HEK293 (cell line): Measurements from ENCODE around the gene ABHD15.

Source experiments
- GLIS1 ChIP-seq: fragments of 450-650 bp; formaldehyde crosslinking; IDR thresholded peaks from 2 replicates; pipeline ENCODE4 v1.5.1; 2016; ENCODE audit warnings: missing biosample characterization, missing genetic modification characterization
- GLIS2 ChIP-seq: fragments of 450-650 bp; formaldehyde crosslinking; IDR thresholded peaks from 2 replicates; pipeline ENCODE4 v1.5.1; 2016; ENCODE audit warnings: missing biosample characterization, missing genetic modification characterization
- HOXC10 ChIP-seq: sonication (generic); formaldehyde crosslinking; IDR thresholded peaks from 2 replicates; pipeline ENCODE4 v1.8.1; 2023; ENCODE audit warnings: mild to moderate bottlenecking, missing genetic modification reagents
- IKZF3 ChIP-seq: fragments of 450-650 bp; IDR thresholded peaks from 2 replicates; pipeline ENCODE4 v1.5.0; 2018; ENCODE audit warnings: missing biosample characterization, mild to moderate bottlenecking, missing genetic modification characterization, moderate library complexity
- INSM2 ChIP-seq: fragments of 450-650 bp; formaldehyde crosslinking; IDR thresholded peaks from 2 replicates; pipeline ENCODE4 v1.5.1; 2016; ENCODE audit warnings: missing biosample characterization, missing genetic modification characterization
- SALL2 ChIP-seq: fragments of 450-650 bp; formaldehyde crosslinking; IDR thresholded peaks from 2 replicates; pipeline ENCODE4 v1.5.0; 2017; ENCODE audit warnings: missing biosample characterization, mild to moderate bottlenecking, missing genetic modification characterization, borderline replicate concordance
- SP2 ChIP-seq: fragments of 450-650 bp; formaldehyde crosslinking; IDR thresholded peaks from 2 replicates; pipeline ENCODE4 v1.5.1; 2016; ENCODE audit warnings: missing biosample characterization, missing genetic modification characterization
- ZBTB11 ChIP-seq: fragments of 450-650 bp; formaldehyde crosslinking; conservative IDR thresholded peaks from 2 replicates; pipeline ENCODE4 v1.5.1; 2016; ENCODE audit warnings: low read depth, missing biosample characterization, missing genetic modification characterization
- ZBTB8A ChIP-seq: fragments of 450-650 bp; formaldehyde crosslinking; IDR thresholded peaks from 2 replicates; pipeline ENCODE4 v1.5.1; 2016; ENCODE audit warnings: missing biosample characterization, missing genetic modification characterization
- ZNF10 ChIP-seq: fragments of 450-650 bp; formaldehyde crosslinking; IDR thresholded peaks from 2 replicates; pipeline ENCODE4 v1.5.1; 2017; ENCODE audit warnings: missing biosample characterization, missing genetic modification characterization
- ZNF132 ChIP-seq: fragments of 450-650 bp; formaldehyde crosslinking; IDR thresholded peaks from 2 replicates; pipeline ENCODE4 v1.5.1; 2017; ENCODE audit warnings: missing biosample characterization, missing genetic modification characterization, borderline replicate concordance
- ZNF140 ChIP-seq: fragments of 450-650 bp; formaldehyde crosslinking; IDR thresholded peaks from 2 replicates; pipeline ENCODE4 v1.5.1; 2016; ENCODE audit warnings: missing biosample characterization, missing genetic modification characterization
- ZNF148 ChIP-seq: fragments of 450-650 bp; formaldehyde crosslinking; IDR thresholded peaks from 2 replicates; pipeline ENCODE4 v1.5.0; 2017; ENCODE audit warnings: missing biosample characterization, missing genetic modification characterization, borderline replicate concordance
- ZNF16 ChIP-seq: fragments of 450-650 bp; formaldehyde crosslinking; IDR thresholded peaks from 2 replicates; pipeline ENCODE4 v1.5.1; 2016; ENCODE audit warnings: low read depth, missing biosample characterization, missing genetic modification characterization
- ZNF174 ChIP-seq: fragments of 450-650 bp; formaldehyde crosslinking; IDR thresholded peaks from 2 replicates; pipeline ENCODE4 v1.5.0; 2017; ENCODE audit warnings: missing biosample characterization, mild to moderate bottlenecking, missing genetic modification characterization
- ZNF19 ChIP-seq: fragments of 450-650 bp; formaldehyde crosslinking; IDR thresholded peaks from 2 replicates; pipeline ENCODE4; 2016; ENCODE audit warnings: missing biosample characterization, missing genetic modification characterization, low read depth
- ZNF221 ChIP-seq: fragments of 450-650 bp; formaldehyde crosslinking; IDR thresholded peaks from 2 replicates; pipeline ENCODE4 v1.5.1; 2017; ENCODE audit warnings: missing biosample characterization, missing genetic modification characterization, borderline replicate concordance
- ZNF24 ChIP-seq: fragments of 450-650 bp; formaldehyde crosslinking; IDR thresholded peaks from 2 replicates; pipeline ENCODE4 v1.5.1; 2016; ENCODE audit warnings: missing biosample characterization, missing genetic modification characterization
- ZNF394 ChIP-seq: fragments of 450-650 bp; formaldehyde crosslinking; IDR thresholded peaks from 2 replicates; pipeline ENCODE4 v1.5.1; 2016; ENCODE audit warnings: missing biosample characterization, missing genetic modification characterization, mild to moderate bottlenecking, moderate library complexity, borderline replicate concordance
- ZNF473 ChIP-seq: fragments of 450-650 bp; formaldehyde crosslinking; IDR thresholded peaks from 2 replicates; pipeline ENCODE4 v1.5.1; 2017; ENCODE audit warnings: missing biosample characterization, missing genetic modification characterization
- ZNF514 ChIP-seq: fragments of 450-650 bp; formaldehyde crosslinking; IDR thresholded peaks from 2 replicates; pipeline ENCODE4 v1.5.1; 2016; ENCODE audit warnings: missing biosample characterization, missing genetic modification characterization
- ZNF544 ChIP-seq: fragments of 450-650 bp; formaldehyde crosslinking; IDR thresholded peaks from 2 replicates; pipeline ENCODE4 v1.5.0; 2017; ENCODE audit warnings: missing biosample characterization, missing genetic modification characterization
- ZNF639 ChIP-seq: fragments of 450-650 bp; formaldehyde crosslinking; IDR thresholded peaks from 2 replicates; pipeline ENCODE4 v1.5.1; 2016; ENCODE audit warnings: missing biosample characterization, missing genetic modification characterization
- ZNF645 ChIP-seq: fragments of 450-650 bp; formaldehyde crosslinking; IDR thresholded peaks from 2 replicates; pipeline ENCODE4; 2016; ENCODE audit warnings: missing biosample characterization, missing genetic modification characterization
- ZNF664 ChIP-seq: fragments of 450-650 bp; formaldehyde crosslinking; IDR thresholded peaks from 2 replicates; pipeline ENCODE4 v1.5.1; 2016; ENCODE audit warnings: missing biosample characterization, missing genetic modification characterization
- ZNF677 ChIP-seq: fragments of 450-650 bp; IDR thresholded peaks from 2 replicates; pipeline ENCODE4 v1.5.0; 2018; ENCODE audit warnings: missing biosample characterization, mild to moderate bottlenecking, missing genetic modification characterization, moderate library complexity
- ZNF701 ChIP-seq: fragments of 450-650 bp; formaldehyde crosslinking; IDR thresholded peaks from 2 replicates; pipeline ENCODE4 v1.5.1; 2016; ENCODE audit warnings: missing biosample characterization, missing genetic modification characterization
- ZNF843 ChIP-seq: fragments of 450-650 bp; formaldehyde crosslinking; IDR thresholded peaks from 2 replicates; pipeline ENCODE4 v1.5.1; 2016; ENCODE audit warnings: missing biosample characterization, missing genetic modification characterization
- ZSCAN16 ChIP-seq: fragments of 450-650 bp; formaldehyde crosslinking; IDR thresholded peaks from 2 replicates; pipeline ENCODE4 v1.5.1; 2016; ENCODE audit warnings: missing biosample characterization, missing genetic modification characterization
- ZXDB ChIP-seq: fragments of 450-650 bp; formaldehyde crosslinking; IDR thresholded peaks from 2 replicates; pipeline ENCODE4 v1.5.1; 2016; ENCODE audit warnings: missing biosample characterization, missing genetic modification characterization

The ABHD15 gene

GRCh38 chr17:29567554-29568330, 905 bp upstream of the ABHD15 start (continued):
- TF ChIP-seq INSM2 (tag by site-specific recombination) (no peak), ZNF664 (tag by site-specific recombination) (no peak), ZNF394 (tag by site-specific recombination) (no peak), ZNF221 (no peak), ZNF843 (tag by site-specific recombination) (no peak; the same call in 1 of the 2 replicates), ZNF132 (tag by site-specific recombination) (no peak), ZNF514 (tag by site-specific recombination) (no peak), ZNF19 (tag by site-specific recombination) (no peak), ZNF16 (tag by site-specific recombination) (no peak), ZNF24 (no peak), ZNF140 (tag by site-specific recombination) (no peak), ZSCAN16 (tag by site-specific recombination) (no peak), ZNF10 (no peak), ZNF701 (no peak), ZNF677 (tag by site-specific recombination) (no peak), GLIS2 (tag by site-specific recombination) (peak; percentile 88), SP2 (tag by site-specific recombination) (peak; percentile 82), ZNF645 (tag by site-specific recombination) (no peak), ZNF174 (tag by site-specific recombination) (no peak), HOXC10 (CRISPR knock-in tag) (no peak), ZNF639 (no peak), IKZF3 (tag by site-specific recombination) (no peak), ZNF544 (tag by site-specific recombination) (no peak), ZXDB (tag by site-specific recombination) (peak; percentile 16; the same call in 1 of the 2 replicates), GLIS1 (peak; percentile 85), SALL2 (no peak), ZBTB8A (tag by site-specific recombination) (peak; percentile 59; the same call in 1 of the 2 replicates), ZNF473 (tag by site-specific recombination) (no peak), ZNF148 (tag by site-specific recombination) (no peak), ZBTB11 (tag by site-specific recombination) (peak; percentile 50; the same call in 1 of the 2 replicates)
